Activated CD4-positive, alpha-beta T cell treated with anti-CD3 and anti-CD28 coated beads, Interleukin-2, amount 50 U/mL, for 48 hours (primary cell): ENCODE data around the gene GSK3A.

ENCODE experiments used
- DNase-seq, 2 experiments: peaks; one replicate each; pipeline ENCODE4 v3.0.0-alpha.2; 2020

GSK3A gene

GRCh38 chr19:42198676-42199439 is 43.5 kb downstream of the GSK3A start:
- DNase-seq = peak; percentile 44 to 61

GRCh38 chr19:42197375-42197817 is 45.0 kb downstream of the GSK3A start:
- no peak for DNase-seq

GRCh38 chr19:42196011-42197001 is 46.1 kb downstream of the GSK3A start:
- no peak for DNase-seq

GRCh38 chr19:42193706-42194105 is 48.7 kb downstream of the GSK3A start:
- DNase-seq = no peak

GRCh38 chr19:42193294-42193693 is 49.1 kb downstream of the GSK3A start:
- DNase-seq = no peak

- peak in 1 of 2 experiments; percentile 43 for DNase-seq
These were observed 50.5 kb downstream of the GSK3A start for GRCh38 chr19:42191855-42192254.

- DNase-seq = no peak
These were observed 51.1 kb downstream of the GSK3A start for GRCh38 chr19:42191330-42191729.

GRCh38 chr19:42189133-42189532 is 53.3 kb downstream of the GSK3A start:
- DNase-seq = no peak

GRCh38 chr19:42188665-42189064 is 53.7 kb downstream of the GSK3A start:
- DNase-seq = no peak

GRCh38 chr19:42185277-42185676 is 57.1 kb downstream of the GSK3A start:
- no peak for DNase-seq

GRCh38 chr19:42184401-42184861 is 58.0 kb downstream of the GSK3A start:
- DNase-seq = peak; percentile 80 to 85
